H1 (cell line): ENCODE results near the gene GTF2H3. TPM values are rescaled to one million over a fixed set of nuclear protein-coding genes. Genes with fewer than 3 reads are reported as not detected.

Experiments
- CTCF ChIA-PET: fragments of 300-600 bp; sonication (Branson Sonifier 250); formaldehyde crosslinking; loops from one replicate; lab custom pipeline; 2021; ENCODE audit not compliant: partially characterized antibody; lab: Charles Lee
- POLR2A ChIA-PET: fragments of 300-600 bp; sonication (Branson Sonifier 250); formaldehyde crosslinking; loops from one replicate; lab custom pipeline; 2021; ENCODE audit warnings: inconsistent platforms; ENCODE audit not compliant: partially characterized antibody; lab: Charles Lee
- DNase-seq, 2 experiments: peaks; one replicate each; pipeline versions ENCODE4 v3.0.0 to v3.0.0-alpha.2; 2010 to 2022; ENCODE audit warnings: low spot score in 2 of 2, low read depth in 1 of 2, mixed read lengths in 1 of 2
- FAIRE-seq: peaks from 2 replicates; lab custom pipeline; 2011; peaks lifted over from hg19 to GRCh38; lab: Jason Lieb, UNC
- H2AFZ ChIP-seq: 2 replicates; pipeline ENCODE4 v1.8.1; 2012; ENCODE audit warnings: low read length, inconsistent platforms
- H2AK5ac ChIP-seq: 2 replicates; pipeline ENCODE4 v1.6.1; 2013; ENCODE audit warnings: low read depth, low read length
- H2BK120ac ChIP-seq: replicated peaks from 2 replicates; pipeline ENCODE3; 2013; ENCODE audit warnings: low read depth, low read length, inconsistent platforms
- H2BK12ac ChIP-seq: 2 replicates; pipeline ENCODE4 v1.6.1; 2013; ENCODE audit warnings: low read depth, low read length
- H2BK15ac ChIP-seq: 2 replicates; pipeline ENCODE4 v1.6.1; 2013; ENCODE audit warnings: low read length
- H2BK20ac ChIP-seq: 2 replicates; pipeline ENCODE4 v1.6.1; 2013; ENCODE audit warnings: low read length
- H2BK5ac ChIP-seq: 2 replicates; pipeline ENCODE4 v1.6.1; 2013; ENCODE audit warnings: low read depth, low read length
- H3K14ac ChIP-seq: 2 replicates; pipeline ENCODE4 v1.6.1; 2013; ENCODE audit warnings: inconsistent platforms; ENCODE audit not compliant: insufficient read length
- H3K18ac ChIP-seq: 2 replicates; pipeline ENCODE4 v1.6.1; 2013; ENCODE audit warnings: low read length; ENCODE audit errors: extremely low read depth
- H3K23ac ChIP-seq: 2 replicates; pipeline ENCODE4 v1.6.1; 2013; ENCODE audit warnings: inconsistent platforms; ENCODE audit not compliant: insufficient read length
- H3K23me2 ChIP-seq: 2 replicates; pipeline ENCODE4 v1.6.1; 2013; ENCODE audit warnings: low read depth, low read length
- H3K27ac ChIP-seq: 2 replicates; pipeline ENCODE4 v1.6.1; 2011; ENCODE audit warnings: low read depth, low read length, inconsistent platforms
- H3K27me3 ChIP-seq, 4 experiments: replicated peaks in 1 of 4; 1 replicate in 1 of 4; 2 replicates in 3 of 4; pipeline versions ENCODE4 v1.6.1 to v1.8.1; 2011 to 2013; ENCODE audit warnings: low read length in 3 of 4, mild to moderate bottlenecking in 3 of 4, inconsistent platforms in 2 of 4, mixed read lengths in 2 of 4, moderate library complexity in 1 of 4; ENCODE audit not compliant: control insufficient read depth in 3 of 4, insufficient read depth in 3 of 4; ENCODE audit errors: extremely low read depth in 1 of 4
- H3K36me3 ChIP-seq, 4 experiments: 2 replicates each; pipeline versions ENCODE4 v1.6.1 to v1.8.1; 2011 to 2013; ENCODE audit warnings: mild to moderate bottlenecking in 4 of 4, low read length in 3 of 4, moderate library complexity in 2 of 4, control low read depth in 1 of 4, inconsistent platforms in 1 of 4; ENCODE audit not compliant: insufficient read depth in 4 of 4, control insufficient read depth in 2 of 4
- H3K4ac ChIP-seq: replicated peaks from 2 replicates; pipeline ENCODE3; 2013; ENCODE audit warnings: low read length, low read depth, mixed read lengths, inconsistent platforms; ENCODE audit not compliant: insufficient read length
- H3K4me1 ChIP-seq, 4 experiments: replicated peaks in 1 of 4; 1 replicate in 1 of 4; 2 replicates in 3 of 4; pipeline versions ENCODE4 v1.6.1 to v1.8.1; 2011 to 2013; ENCODE audit warnings: low read length in 3 of 4, inconsistent platforms in 2 of 4, mixed read lengths in 1 of 4; ENCODE audit not compliant: insufficient read depth in 4 of 4, control insufficient read depth in 3 of 4
- H3K4me2 ChIP-seq, 2 experiments: 2 replicates each; pipeline versions ENCODE4 v1.6.1 to v1.8.1; 2011 to 2013; ENCODE audit warnings: low read depth in 2 of 2, low read length in 2 of 2, control low read depth in 1 of 2, inconsistent platforms in 1 of 2, mild to moderate bottlenecking in 1 of 2; ENCODE audit not compliant: insufficient read depth in 1 of 2
- H3K4me3 ChIP-seq, 4 experiments: fragments of 200-600, 300-600 bp in 1 of 4; sonication (generic), shearing (Covaris generic), sonication (Bioruptor Twin) in 1 of 4; 2 replicates each; pipeline versions ENCODE4 v1.5.1 to v1.8.1; 2011 to 2016; ENCODE audit warnings: low read length in 4 of 4, low read depth in 3 of 4, control low read depth in 2 of 4, inconsistent platforms in 2 of 4, mild to moderate bottlenecking in 2 of 4, mixed read lengths in 1 of 4, moderate library complexity in 1 of 4; ENCODE audit not compliant: insufficient read depth in 2 of 4; ENCODE audit errors: extremely low read depth in 1 of 4
- H3K56ac ChIP-seq: replicated peaks from 2 replicates; pipeline ENCODE3; 2013; ENCODE audit warnings: low read depth, mild to moderate bottlenecking, mixed read lengths, low read length, inconsistent platforms; ENCODE audit not compliant: insufficient read length
- H3K79me1 ChIP-seq: 2 replicates; pipeline ENCODE4 v1.6.1; 2013; ENCODE audit warnings: low read depth, low read length, control low read depth
- H3K79me2 ChIP-seq, 2 experiments: 2 replicates each; pipeline versions ENCODE4 v1.6.1 to v1.8.1; 2012 to 2013; ENCODE audit warnings: low read length in 2 of 2, mild to moderate bottlenecking in 2 of 2, inconsistent platforms in 1 of 2; ENCODE audit not compliant: insufficient read depth in 2 of 2, control insufficient read depth in 1 of 2
- H3K9ac ChIP-seq, 4 experiments: replicated peaks in 1 of 4; 1 replicate in 1 of 4; 2 replicates in 3 of 4; pipeline versions ENCODE4 v1.6.1 to v1.8.1; 2011 to 2013; ENCODE audit warnings: low read depth in 3 of 4, low read length in 3 of 4, control low read depth in 2 of 4, mild to moderate bottlenecking in 2 of 4, moderate library complexity in 2 of 4, inconsistent platforms in 1 of 4; ENCODE audit errors: extremely low read depth in 1 of 4
- H3K9me3 ChIP-seq, 2 experiments: 2 replicates each; pipeline versions ENCODE4 v1.6.1 to v1.8.1; 2012 to 2013; ENCODE audit warnings: mild to moderate bottlenecking in 2 of 2, moderate library complexity in 2 of 2, control low read depth in 1 of 2, inconsistent platforms in 1 of 2, low read depth in 1 of 2, low read length in 1 of 2, mixed read lengths in 1 of 2; ENCODE audit not compliant: insufficient read depth in 2 of 2
- H4K20me1 ChIP-seq, 2 experiments: replicated peaks in 1 of 2; 2 replicates each; pipeline versions ENCODE3 to v1.8.1; 2011 to 2013; ENCODE audit warnings: inconsistent platforms in 2 of 2, low read length in 2 of 2, mild to moderate bottlenecking in 1 of 2; ENCODE audit not compliant: insufficient read depth in 2 of 2, control insufficient read depth in 1 of 2
- H4K5ac ChIP-seq: 2 replicates; pipeline ENCODE4 v1.6.1; 2013; ENCODE audit warnings: low read length, low read depth, mixed read lengths, inconsistent platforms; ENCODE audit not compliant: insufficient read length
- H4K8ac ChIP-seq: 2 replicates; pipeline ENCODE4 v1.8.0; 2013; ENCODE audit warnings: mild to moderate bottlenecking, moderate library complexity, low read length, inconsistent platforms; ENCODE audit not compliant: insufficient read depth; ENCODE audit errors: extremely low read depth
- H4K91ac ChIP-seq: replicated peaks from 2 replicates; pipeline ENCODE3; 2013; ENCODE audit warnings: low read length, mixed read lengths, inconsistent platforms; ENCODE audit not compliant: insufficient read length
- CHD1 ChIP-seq: IDR thresholded peaks from 2 replicates; pipeline ENCODE4 v1.6.1; 2012; ENCODE audit warnings: low read depth, low read length, improper control_type of control experiment
- CTBP2 ChIP-seq: IDR thresholded peaks from 2 replicates; pipeline ENCODE4 v1.7.0; 2011; ENCODE audit warnings: borderline replicate concordance, mild to moderate bottlenecking, moderate library complexity, mixed read lengths, low read length; ENCODE audit not compliant: insufficient read depth, insufficient read length
- FOSL1 ChIP-seq: IDR thresholded peaks from 2 replicates; pipeline ENCODE4 v1.6.1; 2011; ENCODE audit warnings: mild to moderate bottlenecking, low read depth, low read length, moderate library complexity; ENCODE audit not compliant: insufficient read depth
- GTF2F1 ChIP-seq: IDR thresholded peaks from 2 replicates; pipeline ENCODE4 v1.6.1; 2012; ENCODE audit warnings: low read depth, low read length, improper control_type of control experiment, borderline replicate concordance
- HDAC2 ChIP-seq, 2 experiments: fragments of 300-600 bp in 1 of 2; sonication (generic) in 1 of 2; IDR thresholded peaks; 2 replicates each; pipeline ENCODE4 v1.6.1; 2011 to 2012; ENCODE audit warnings: low read depth in 2 of 2, low read length in 2 of 2, mild to moderate bottlenecking in 2 of 2, moderate library complexity in 2 of 2, borderline replicate concordance in 1 of 2, inconsistent platforms in 1 of 2
- HDAC6 ChIP-seq: IDR thresholded peaks from one replicate; pipeline ENCODE4 v1.7.1; 2012; ENCODE audit warnings: low read depth, mild to moderate bottlenecking, inconsistent platforms, low read length, moderate library complexity
- PHF8 ChIP-seq: fragments of 200-600 bp; sonication (generic); conservative IDR thresholded peaks from 2 replicates; pipeline ENCODE4 v1.7.1; 2012; ENCODE audit warnings: low read depth, mild to moderate bottlenecking, inconsistent platforms, low read length, moderate library complexity
- TAF1 ChIP-seq: IDR thresholded peaks from 2 replicates; pipeline ENCODE4 v1.6.1; 2011; ENCODE audit warnings: mild to moderate bottlenecking, low read depth, low read length
- TBP ChIP-seq: IDR thresholded peaks from 2 replicates; pipeline ENCODE4 v1.6.1; 2011; ENCODE audit warnings: low read depth, low read length, improper control_type of control experiment
- YY1 ChIP-seq: IDR thresholded peaks from 2 replicates; pipeline ENCODE4 v1.6.1; 2011; ENCODE audit warnings: low read depth, mild to moderate bottlenecking, low read length
- WGBS, 2 experiments: shearing (Covaris generic) in 1 of 2; methylation state at CpG; one replicate each; pipeline versions ENCODE4 v1.1.6 to v1.1.7; 2013 to 2015; ENCODE audit warnings: low lambda C conversion rate in 2 of 2, mixed read lengths in 2 of 2, inconsistent platforms in 1 of 2, low coverage in 1 of 2, missing lambda C conversion rate in 1 of 2; ENCODE audit not compliant: insufficient replicate concordance in 2 of 2, insufficient coverage in 1 of 2, insufficient read length in 1 of 2; ENCODE audit errors: extremely low coverage in 1 of 2, missing lambda C conversion rate in 1 of 2; 5-methylcytosine and 5-hydroxymethylcytosine counted together
- polyA plus RNA-seq, 7 experiments: library from polyadenylated mRNA; depleted of rRNA in 3 of 7; stranded (reverse) in 5 of 7; unstranded in 2 of 7; fragments of >200 nt in 5 of 7; fragments of 200-250 nt in 2 of 7; gene quantifications; 1 replicate in 5 of 7; 2 replicates in 1 of 7; 4 replicates in 1 of 7; pipeline versions ENCODE4 v1.2.1 to v1.2.3, GENCODE V29; 2011 to 2013; ENCODE audit warnings: missing spikeins in 2 of 7, mixed read lengths in 2 of 7
- total RNA-seq: library from RNA; stranded (reverse); fragmentation: NEBNext Ultra II Directional; extraction: Animal tissue kit (Norgen Biotek cat#: 25700); gene quantifications from 2 replicates; pipeline ENCODE4 v1.2.1, GENCODE V29; 2021
- TF ChIP-seq, protein P1 (sequence below), 3 experiments: IDR thresholded peaks; 1 replicate in 2 of 3; 2 replicates in 1 of 3; pipeline versions ENCODE4 v1.5.1 to v1.6.1; 2011; ENCODE audit warnings: low read length in 3 of 3, mild to moderate bottlenecking in 3 of 3, inconsistent platforms in 2 of 3, low read depth in 1 of 3, moderate library complexity in 1 of 3; ENCODE audit not compliant: insufficient read depth in 1 of 3; ENCODE audit errors: control extremely low read depth in 1 of 3

Gene GTF2H3
- total and polyA plus RNA-seq, 2 of the 8 experiments (the other 6 are each of a cell fraction or from before 2014, with no cell fraction given), result 21.0 to 32.1 TPM

DNA sequence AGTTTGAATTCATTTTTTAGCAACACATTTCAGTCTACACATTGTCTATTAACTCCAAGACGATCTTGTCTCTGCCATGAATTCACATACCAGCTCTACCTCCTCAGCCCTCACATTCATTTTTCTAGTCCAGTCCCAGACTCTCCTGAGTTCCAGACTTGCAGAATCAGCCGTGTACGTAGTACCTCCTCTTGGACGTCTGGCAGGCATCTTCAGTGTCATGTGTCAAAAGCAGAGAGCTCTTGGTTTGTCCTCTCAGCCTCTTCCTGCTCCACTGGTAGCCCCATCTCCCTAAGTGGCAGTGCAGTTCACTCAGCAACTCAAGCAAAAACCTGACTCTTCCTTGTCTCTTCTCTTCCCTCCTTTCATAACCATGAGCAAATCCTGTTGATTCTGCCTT lies 22.8 kb downstream of the GTF2H3 start:
- Histone ChIP-seq H3K14ac (no peak overlapping the region), H3K79me1 (no peaks in the 10 kb centered on the region), H3K23ac (no peak overlapping the region), H4K5ac (no peak overlapping the region), H4K91ac (no peak overlapping the region), H2BK20ac (no peak overlapping the region), H3K18ac (no peak overlapping the region), H2AFZ (no peak overlapping the region), H3K4ac (no peak overlapping the region), H3K56ac (no peak overlapping the region), H2BK15ac (no peak overlapping the region), H3K4me1 (no peaks in the 10 kb centered on the region), H2BK5ac (no peak overlapping the region), H3K27me3 (no peaks in the 10 kb centered on the region), H3K4me3 (no peak overlapping the region), H3K4me2 (no peak overlapping the region), H2BK12ac (no peak overlapping the region), H3K36me3 (peaks cover 4 to 47% (median 8%) of the 10 kb centered on the region in 4 experiments; a peak in 7 of 8 replicates), H4K20me1 (no peaks in the 10 kb centered on the region), H4K8ac (no peak overlapping the region), H3K27ac (no peak overlapping the region), H3K9ac (no peak overlapping the region), H3K9me3 (no peaks in the 10 kb centered on the region), H2BK120ac (no peak overlapping the region), H2AK5ac (no peak overlapping the region), H3K23me2 (peaks cover 5% of the 10 kb centered on the region; the same call in 1 of the 2 replicates), H3K79me2 (no peaks in the 10 kb centered on the region)
- 96% methylated on average over 4 of the region's 4 CpGs; no CpG with 5 or more reads in 1 of the 2 experiments for WGBS, 2 experiments
- no peak for FAIRE-seq
- ChIA-PET POLR2A (interaction anchor here (1.0 kb wide), 1 partner anchor 17 kb away, joined by 3 read pairs; no protein-coding TSS in a partner anchor), CTCF (interaction anchor here (0.6 to 1.2 kb wide), 3 partner anchors 11 to 852 kb away, joined by 3 to 5 read pairs (median 4); no protein-coding TSS in a partner anchor)
- DNase-seq, result no peak
- no peak for TF ChIP-seq GTF2F1
- no peak for TF ChIP-seq CHD1
- no peak for TF ChIP-seq HDAC6
- TF ChIP-seq TBP, result no peak
- TF ChIP-seq, protein P1, sequence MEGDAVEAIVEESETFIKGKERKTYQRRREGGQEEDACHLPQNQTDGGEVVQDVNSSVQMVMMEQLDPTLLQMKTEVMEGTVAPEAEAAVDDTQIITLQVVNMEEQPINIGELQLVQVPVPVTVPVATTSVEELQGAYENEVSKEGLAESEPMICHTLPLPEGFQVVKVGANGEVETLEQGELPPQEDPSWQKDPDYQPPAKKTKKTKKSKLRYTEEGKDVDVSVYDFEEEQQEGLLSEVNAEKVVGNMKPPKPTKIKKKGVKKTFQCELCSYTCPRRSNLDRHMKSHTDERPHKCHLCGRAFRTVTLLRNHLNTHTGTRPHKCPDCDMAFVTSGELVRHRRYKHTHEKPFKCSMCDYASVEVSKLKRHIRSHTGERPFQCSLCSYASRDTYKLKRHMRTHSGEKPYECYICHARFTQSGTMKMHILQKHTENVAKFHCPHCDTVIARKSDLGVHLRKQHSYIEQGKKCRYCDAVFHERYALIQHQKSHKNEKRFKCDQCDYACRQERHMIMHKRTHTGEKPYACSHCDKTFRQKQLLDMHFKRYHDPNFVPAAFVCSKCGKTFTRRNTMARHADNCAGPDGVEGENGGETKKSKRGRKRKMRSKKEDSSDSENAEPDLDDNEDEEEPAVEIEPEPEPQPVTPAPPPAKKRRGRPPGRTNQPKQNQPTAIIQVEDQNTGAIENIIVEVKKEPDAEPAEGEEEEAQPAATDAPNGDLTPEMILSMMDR (IDR thresholded peaks at IDR 0.05; ENCODE audit: control extremely low read depth in 1 of 3, insufficient read depth in 1 of 3, low read depth in 1 of 3, low read length in 3 of 3), result no peak
- no peak for TF ChIP-seq CTBP2
- TF ChIP-seq FOSL1, result no peak
- TF ChIP-seq TAF1, result no peak
- no peak for TF ChIP-seq HDAC2 (IDR thresholded peaks at IDR 0.05; ENCODE audit: borderline replicate concordance in 1 of 2, low read depth in 2 of 2, low read length in 2 of 2)
- TF ChIP-seq PHF8, result no peak
- TF ChIP-seq YY1, result no peak
